ENCODE results near the gene KRTAP3-2.

GRCh38 chr17:40950176-40950575, 49.5 kb downstream of the KRTAP3-2 start:
- no peak for TF ChIP-seq GABPA (IDR thresholded peaks at IDR 0.05; ENCODE audit: low read depth)
- no peak for TF ChIP-seq POLR2AphosphoS5 (IDR thresholded peaks at IDR 0.05; ENCODE audit: low read depth)

Measured in HL-60 (cell line).